ENCODE data around the gene UBR3. TPM values are rescaled to one million over a fixed set of nuclear protein-coding genes. Genes with fewer than 3 reads are reported as not detected.
A peak's percentile ranks its signal among the peaks of the same experiment; 100 is the strongest.

UBR3 gene
- total RNA-seq, 2 donors from 2014 or later = 20.4 to 24.8 TPM

DNA sequence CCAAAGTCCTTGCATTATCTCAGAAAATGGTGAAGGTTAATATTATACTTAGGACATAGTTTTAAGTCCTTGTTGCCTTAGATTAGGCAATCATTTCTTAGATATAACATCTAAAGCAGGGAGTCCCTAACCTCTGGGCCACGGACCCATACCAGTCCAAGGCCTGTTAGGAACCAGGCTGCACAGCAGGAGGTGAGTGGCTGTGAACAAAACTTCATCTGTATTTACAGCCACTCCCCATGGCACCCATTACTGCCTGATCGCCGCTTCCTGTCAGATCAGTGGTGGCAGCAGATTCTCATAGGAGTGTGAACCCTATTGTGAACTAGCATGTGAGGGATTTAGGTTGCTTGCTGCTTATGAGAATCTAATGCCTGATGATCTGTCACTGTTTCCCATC, 264.2 kb downstream of the UBR3 start:
- H3K27me3 ChIP-seq (ENCODE audit: control insufficient read depth, insufficient read depth, low read length, poor library complexity, severe bottlenecking) = no peaks in the 10 kb centered on the region
- no peaks in the 10 kb centered on the region for H3K36me3 ChIP-seq (ENCODE audit: control insufficient read depth, insufficient read depth, low read length)
- peaks cover 21% of the 10 kb centered on the region for H3K9me3 Mint-ChIP-seq
- 92 to 96% methylated on average over 1 to 3 of the region's 3 CpGs for WGBS, 2 experiments (ENCODE audit: insufficient coverage in 1 of 2, insufficient read length in 1 of 2)
- no peak overlapping the region for H3K4me3 ChIP-seq (ENCODE audit: low read length)
- no peaks in the 10 kb centered on the region for H3K4me1 ChIP-seq (ENCODE audit: control insufficient read depth, insufficient read depth, low read length)
- no peak overlapping the region for H3K27ac ChIP-seq (ENCODE audit: low read depth, low read length)
- no peak for TF ChIP-seq CTCF (conservative IDR thresholded peaks at IDR 0.05)
- peak; percentile 73 for DNase-seq
- no peak overlapping the region for H3K4me3 Mint-ChIP-seq
- H3K9me3 ChIP-seq (ENCODE audit: control insufficient read depth, low read length) = peaks cover 19% of the 10 kb centered on the region
- no peak overlapping the region for H3K9ac ChIP-seq (ENCODE audit: extremely low read depth, low read length, poor library complexity, severe bottlenecking)
- no peak overlapping the region for H3K27ac Mint-ChIP-seq
- H3K4me1 Mint-ChIP-seq = no peaks in the 10 kb centered on the region
- peaks cover 8% of the 10 kb centered on the region for H3K36me3 Mint-ChIP-seq (ENCODE audit: low read depth)
- H3K27me3 Mint-ChIP-seq (ENCODE audit: insufficient read depth) = no peaks in the 10 kb centered on the region

- H3K27ac Mint-ChIP-seq = no peak overlapping the region
- H3K36me3 Mint-ChIP-seq (ENCODE audit: low read depth) = peaks cover 8% of the 10 kb centered on the region
- no peak overlapping the region for H3K9ac ChIP-seq (ENCODE audit: extremely low read depth, low read length, poor library complexity, severe bottlenecking)
- no peak for TF ChIP-seq CTCF (conservative IDR thresholded peaks at IDR 0.05)
- no peaks in the 10 kb centered on the region for H3K27me3 ChIP-seq (ENCODE audit: control insufficient read depth, insufficient read depth, low read length, poor library complexity, severe bottlenecking)
- no peaks in the 10 kb centered on the region for H3K36me3 ChIP-seq (ENCODE audit: control insufficient read depth, insufficient read depth, low read length)
- H3K4me1 Mint-ChIP-seq = no peaks in the 10 kb centered on the region
- no peak for DNase-seq
- no peak overlapping the region for H3K4me3 Mint-ChIP-seq
- peaks cover 28% of the 10 kb centered on the region for H3K9me3 Mint-ChIP-seq
- no peak overlapping the region for H3K4me3 ChIP-seq (ENCODE audit: low read length)
- H3K9me3 ChIP-seq (ENCODE audit: control insufficient read depth, low read length) = peaks cover 23% of the 10 kb centered on the region
- no peak overlapping the region for H3K27ac ChIP-seq (ENCODE audit: low read depth, low read length)
- H3K27me3 Mint-ChIP-seq (ENCODE audit: insufficient read depth) = no peaks in the 10 kb centered on the region
- 93 to 96% methylated on average over 3 to 4 of the region's 4 CpGs for WGBS, 2 experiments (ENCODE audit: insufficient coverage in 1 of 2, insufficient read length in 1 of 2)
- H3K4me1 ChIP-seq (ENCODE audit: control insufficient read depth, insufficient read depth, low read length) = no peaks in the 10 kb centered on the region
These were observed 265.3 kb downstream of the UBR3 start for GRCh38 chr2:170092436-170093060.

- Histone ChIP-seq H3K27ac (ENCODE audit: low read depth, low read length) (no peak overlapping the region), H3K4me3 (ENCODE audit: low read length) (no peak overlapping the region), H3K4me1 (ENCODE audit: control insufficient read depth, insufficient read depth, low read length) (no peaks in the 10 kb centered on the region), H3K9me3 (ENCODE audit: control insufficient read depth, low read length) (peaks cover 23% of the 10 kb centered on the region), H3K9ac (ENCODE audit: extremely low read depth, low read length, poor library complexity, severe bottlenecking) (no peak overlapping the region), H3K27me3 (ENCODE audit: control insufficient read depth, insufficient read depth, low read length, poor library complexity, severe bottlenecking) (no peaks in the 10 kb centered on the region), H3K36me3 (ENCODE audit: control insufficient read depth, insufficient read depth, low read length) (no peaks in the 10 kb centered on the region)
- peaks cover 28% of the 10 kb centered on the region for H3K9me3 Mint-ChIP-seq
- no peak overlapping the region for H3K4me3 Mint-ChIP-seq
- no peaks in the 10 kb centered on the region for H3K4me1 Mint-ChIP-seq
- no peak overlapping the region for H3K27ac Mint-ChIP-seq
- peaks cover 8% of the 10 kb centered on the region for H3K36me3 Mint-ChIP-seq (ENCODE audit: low read depth)
- DNase-seq = no peak
- H3K27me3 Mint-ChIP-seq (ENCODE audit: insufficient read depth) = no peaks in the 10 kb centered on the region
- TF ChIP-seq CTCF (conservative IDR thresholded peaks at IDR 0.05) = no peak
These were observed 268.1 kb downstream of the UBR3 start for GRCh38 chr2:170095380-170095779.

All from endodermal cell (in vitro differentiated cells).